HL-60 (cell line): ENCODE measurements around the gene PNMA6F.
"Not testable (repeated sequence)": the region's sequence is repeated elsewhere in the genome, so short reads cannot be mapped to it uniquely, and the experiment has no call there.

Source experiments
- DNase-seq, 2 experiments: peaks; one replicate each; pipeline ENCODE4 v3.0.0-alpha.2; 2010 to 2020; ENCODE audit warnings: low read depth in 1 of 2, low spot score in 1 of 2
- H3K27ac ChIP-seq: fragments of 250-450 bp; sonication (Bioruptor Pico); replicated peaks from 2 replicates; pipeline ENCODE4 v1.5.1; 2020; ENCODE audit warnings: mild to moderate bottlenecking, moderate library complexity
- H3K27me3 ChIP-seq: fragments of 250-450 bp; sonication (Bioruptor Pico); 2 replicates; pipeline ENCODE4 v1.5.1; 2021; ENCODE audit warnings: mild to moderate bottlenecking, moderate library complexity; ENCODE audit not compliant: insufficient read depth, poor library complexity, severe bottlenecking
- H3K4me3 ChIP-seq: replicated peaks from 2 replicates; pipeline ENCODE4 v1.5.1; 2011; ENCODE audit warnings: mild to moderate bottlenecking, control low read depth, low read length; ENCODE audit not compliant: insufficient read depth
- GABPA ChIP-seq: IDR thresholded peaks from 2 replicates; pipeline ENCODE4 v1.6.1; 2012; ENCODE audit warnings: low read depth
- POLR2AphosphoS5 ChIP-seq: IDR thresholded peaks from 2 replicates; pipeline ENCODE4 v1.6.1; 2012; ENCODE audit warnings: low read depth
- SPI1 ChIP-seq: IDR thresholded peaks from 2 replicates; pipeline ENCODE4 v1.6.1; 2012; ENCODE audit warnings: low read depth, mild to moderate bottlenecking, borderline replicate concordance
- TF ChIP-seq, protein P1 (sequence below): IDR thresholded peaks from one replicate; pipeline ENCODE4 v1.5.1; 2011; ENCODE audit warnings: low read length, control low read depth, inconsistent platforms; ENCODE audit not compliant: insufficient read depth
- TF ChIP-seq, protein P2 (sequence below): IDR thresholded peaks from 2 replicates; pipeline ENCODE4 v1.6.1; 2012; ENCODE audit warnings: low read depth; ENCODE audit not compliant: insufficient replicate concordance

The PNMA6F gene

DNA sequence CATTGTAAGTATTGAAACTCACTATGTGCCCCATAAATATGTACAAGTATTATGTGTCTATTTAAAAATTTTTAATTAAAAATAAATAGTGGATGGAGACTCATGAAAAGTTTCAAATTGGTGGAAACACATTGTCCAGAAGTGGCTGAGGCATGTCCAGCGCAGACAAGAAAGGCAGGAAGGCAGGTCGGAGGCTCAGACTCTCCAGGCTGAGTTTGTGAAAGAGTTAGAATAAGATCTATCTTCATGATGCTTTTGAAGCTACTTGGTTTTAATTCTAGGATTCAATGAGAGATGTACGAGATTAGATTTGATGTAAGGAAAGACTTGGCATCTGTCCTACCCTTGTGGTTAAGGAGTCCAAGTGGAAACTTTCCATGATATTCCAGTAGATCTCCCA lies 19.8 kb downstream of the PNMA6F start:
- Histone ChIP-seq H3K27ac (no peak overlapping the region), H3K27me3 (peaks cover 4% of the 10 kb centered on the region), H3K4me3 (no peak overlapping the region)
- TF ChIP-seq SPI1, result no peak
- no peak for TF ChIP-seq POLR2AphosphoS5
- no peak for TF ChIP-seq GABPA
- TF ChIP-seq, protein P1, sequence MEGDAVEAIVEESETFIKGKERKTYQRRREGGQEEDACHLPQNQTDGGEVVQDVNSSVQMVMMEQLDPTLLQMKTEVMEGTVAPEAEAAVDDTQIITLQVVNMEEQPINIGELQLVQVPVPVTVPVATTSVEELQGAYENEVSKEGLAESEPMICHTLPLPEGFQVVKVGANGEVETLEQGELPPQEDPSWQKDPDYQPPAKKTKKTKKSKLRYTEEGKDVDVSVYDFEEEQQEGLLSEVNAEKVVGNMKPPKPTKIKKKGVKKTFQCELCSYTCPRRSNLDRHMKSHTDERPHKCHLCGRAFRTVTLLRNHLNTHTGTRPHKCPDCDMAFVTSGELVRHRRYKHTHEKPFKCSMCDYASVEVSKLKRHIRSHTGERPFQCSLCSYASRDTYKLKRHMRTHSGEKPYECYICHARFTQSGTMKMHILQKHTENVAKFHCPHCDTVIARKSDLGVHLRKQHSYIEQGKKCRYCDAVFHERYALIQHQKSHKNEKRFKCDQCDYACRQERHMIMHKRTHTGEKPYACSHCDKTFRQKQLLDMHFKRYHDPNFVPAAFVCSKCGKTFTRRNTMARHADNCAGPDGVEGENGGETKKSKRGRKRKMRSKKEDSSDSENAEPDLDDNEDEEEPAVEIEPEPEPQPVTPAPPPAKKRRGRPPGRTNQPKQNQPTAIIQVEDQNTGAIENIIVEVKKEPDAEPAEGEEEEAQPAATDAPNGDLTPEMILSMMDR, result no peak
- TF ChIP-seq, protein P2, sequence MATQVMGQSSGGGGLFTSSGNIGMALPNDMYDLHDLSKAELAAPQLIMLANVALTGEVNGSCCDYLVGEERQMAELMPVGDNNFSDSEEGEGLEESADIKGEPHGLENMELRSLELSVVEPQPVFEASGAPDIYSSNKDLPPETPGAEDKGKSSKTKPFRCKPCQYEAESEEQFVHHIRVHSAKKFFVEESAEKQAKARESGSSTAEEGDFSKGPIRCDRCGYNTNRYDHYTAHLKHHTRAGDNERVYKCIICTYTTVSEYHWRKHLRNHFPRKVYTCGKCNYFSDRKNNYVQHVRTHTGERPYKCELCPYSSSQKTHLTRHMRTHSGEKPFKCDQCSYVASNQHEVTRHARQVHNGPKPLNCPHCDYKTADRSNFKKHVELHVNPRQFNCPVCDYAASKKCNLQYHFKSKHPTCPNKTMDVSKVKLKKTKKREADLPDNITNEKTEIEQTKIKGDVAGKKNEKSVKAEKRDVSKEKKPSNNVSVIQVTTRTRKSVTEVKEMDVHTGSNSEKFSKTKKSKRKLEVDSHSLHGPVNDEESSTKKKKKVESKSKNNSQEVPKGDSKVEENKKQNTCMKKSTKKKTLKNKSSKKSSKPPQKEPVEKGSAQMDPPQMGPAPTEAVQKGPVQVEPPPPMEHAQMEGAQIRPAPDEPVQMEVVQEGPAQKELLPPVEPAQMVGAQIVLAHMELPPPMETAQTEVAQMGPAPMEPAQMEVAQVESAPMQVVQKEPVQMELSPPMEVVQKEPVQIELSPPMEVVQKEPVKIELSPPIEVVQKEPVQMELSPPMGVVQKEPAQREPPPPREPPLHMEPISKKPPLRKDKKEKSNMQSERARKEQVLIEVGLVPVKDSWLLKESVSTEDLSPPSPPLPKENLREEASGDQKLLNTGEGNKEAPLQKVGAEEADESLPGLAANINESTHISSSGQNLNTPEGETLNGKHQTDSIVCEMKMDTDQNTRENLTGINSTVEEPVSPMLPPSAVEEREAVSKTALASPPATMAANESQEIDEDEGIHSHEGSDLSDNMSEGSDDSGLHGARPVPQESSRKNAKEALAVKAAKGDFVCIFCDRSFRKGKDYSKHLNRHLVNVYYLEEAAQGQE, result no peak
- DNase-seq, result no peak

GRCh38 chrX:153299855-153300254 lies 21.7 kb downstream of the PNMA6F start:
- Histone ChIP-seq H3K4me3 (no peak overlapping the region), H3K27me3 (peaks cover 4% of the 10 kb centered on the region), H3K27ac (no peak overlapping the region)
- TF ChIP-seq POLR2AphosphoS5, result no peak
- DNase-seq, result no peak

GRCh38 chrX:153297376-153297775 lies 24.2 kb downstream of the PNMA6F start:
- Histone ChIP-seq H3K27me3 (peaks cover 4% of the 10 kb centered on the region), H3K27ac (no peak overlapping the region), H3K4me3 (no peak overlapping the region)
- TF ChIP-seq POLR2AphosphoS5, result no peak
- no peak for DNase-seq

DNA sequence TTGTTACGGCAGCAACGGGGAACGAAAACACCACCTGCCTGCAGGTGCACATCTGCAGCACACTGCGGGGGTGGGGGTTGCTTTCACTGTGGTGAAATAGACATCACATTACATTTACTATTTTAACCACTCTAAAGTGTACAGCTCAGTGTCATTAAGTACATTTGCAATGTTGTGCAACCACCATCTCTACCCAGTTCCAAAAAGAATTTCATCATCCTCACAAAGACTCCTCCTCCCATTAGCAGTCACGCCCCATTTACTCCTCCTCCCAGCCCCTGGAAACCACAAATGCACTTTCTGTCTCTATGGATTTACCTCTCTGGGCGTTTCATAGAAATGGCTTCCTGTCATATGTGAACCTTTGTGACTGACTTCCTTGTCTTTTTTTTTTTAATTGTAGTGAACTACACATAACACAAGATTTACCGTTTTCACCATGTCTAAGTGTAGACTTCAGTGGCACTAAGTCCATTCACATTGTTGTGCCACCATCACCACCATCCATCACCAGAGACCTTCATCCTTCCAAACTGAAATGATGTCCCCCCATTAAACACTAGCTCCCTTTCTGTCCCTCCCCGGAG lies 28.0 kb downstream of the PNMA6F start:
- DNase-seq, H3K27me3 ChIP-seq, H3K27ac ChIP-seq, H3K4me3 ChIP-seq: not testable (repeated sequence)

- DNase-seq, H3K27ac ChIP-seq, H3K4me3 ChIP-seq, H3K27me3 ChIP-seq: not testable (repeated sequence)
Observed at GRCh38 chrX:153288807-153289206, 32.8 kb downstream of the PNMA6F start.

DNA sequence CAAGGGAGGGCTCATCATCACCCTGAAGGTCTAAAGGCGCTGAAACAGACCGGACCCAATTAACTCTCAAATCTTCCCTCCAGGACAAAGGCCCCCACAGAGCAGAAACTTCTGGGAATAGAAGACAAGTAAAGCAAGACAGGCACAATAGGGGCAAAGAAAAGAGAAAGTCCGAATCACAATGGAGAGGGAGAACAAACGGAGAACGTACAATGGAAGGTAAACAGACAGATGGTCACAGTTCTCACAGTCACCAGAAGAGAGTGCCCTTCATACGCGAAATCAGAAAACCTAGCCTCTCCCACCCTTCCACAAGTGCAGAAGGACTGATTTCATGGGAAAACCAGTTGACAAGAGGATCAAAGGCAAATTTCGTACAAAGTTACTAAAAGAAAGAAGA lies 35.9 kb downstream of the PNMA6F start:
- not testable (repeated sequence) for H3K4me3 ChIP-seq, H3K27me3 ChIP-seq, H3K27ac ChIP-seq, DNase-seq

DNA sequence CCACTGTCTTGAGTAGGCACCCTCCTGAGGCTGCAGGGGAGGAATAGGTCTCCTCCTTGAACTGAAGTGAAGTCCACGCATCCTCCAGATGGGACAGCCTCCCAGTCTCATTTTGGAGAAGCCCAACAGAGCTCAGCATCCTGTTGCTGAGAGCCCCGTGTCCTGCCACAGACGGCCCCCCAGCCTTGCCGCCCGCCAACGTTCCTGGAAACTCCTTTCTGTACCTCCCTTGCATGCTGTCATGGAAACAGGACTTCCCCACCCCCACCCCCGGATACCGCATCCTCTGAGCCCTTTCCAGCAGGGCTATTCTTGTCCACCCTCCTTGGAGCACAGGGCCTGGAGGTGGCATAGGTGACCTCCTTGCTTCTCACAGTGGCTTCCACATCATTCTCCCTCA lies 37.6 kb downstream of the PNMA6F start:
- H3K27ac ChIP-seq, H3K4me3 ChIP-seq, H3K27me3 ChIP-seq, DNase-seq: not testable (repeated sequence)

DNA sequence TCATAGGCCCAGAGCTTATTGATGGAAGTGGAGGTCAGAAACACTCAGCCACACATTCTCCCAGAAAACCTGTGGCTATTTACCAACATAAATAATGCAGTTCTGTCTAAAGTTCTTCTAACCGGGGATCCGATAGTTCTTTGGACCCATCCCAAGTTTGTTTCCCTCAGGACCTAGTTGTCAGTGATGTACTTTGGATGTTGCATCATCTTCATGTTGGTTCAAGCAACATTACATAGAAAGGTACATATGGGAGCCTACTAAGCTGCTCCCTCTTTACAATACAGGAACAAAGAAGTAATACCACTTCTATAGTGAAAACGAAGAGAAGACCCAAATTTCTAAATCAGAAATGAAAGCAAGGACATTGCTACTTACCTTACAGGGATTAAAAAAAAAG lies 39.8 kb downstream of the PNMA6F start:
- H3K4me3 ChIP-seq, H3K27me3 ChIP-seq, H3K27ac ChIP-seq, DNase-seq: not testable (repeated sequence)

GRCh38 chrX:153279304-153279703 lies 42.3 kb downstream of the PNMA6F start:
- H3K27ac ChIP-seq, DNase-seq, H3K4me3 ChIP-seq, H3K27me3 ChIP-seq: not testable (repeated sequence)

DNA sequence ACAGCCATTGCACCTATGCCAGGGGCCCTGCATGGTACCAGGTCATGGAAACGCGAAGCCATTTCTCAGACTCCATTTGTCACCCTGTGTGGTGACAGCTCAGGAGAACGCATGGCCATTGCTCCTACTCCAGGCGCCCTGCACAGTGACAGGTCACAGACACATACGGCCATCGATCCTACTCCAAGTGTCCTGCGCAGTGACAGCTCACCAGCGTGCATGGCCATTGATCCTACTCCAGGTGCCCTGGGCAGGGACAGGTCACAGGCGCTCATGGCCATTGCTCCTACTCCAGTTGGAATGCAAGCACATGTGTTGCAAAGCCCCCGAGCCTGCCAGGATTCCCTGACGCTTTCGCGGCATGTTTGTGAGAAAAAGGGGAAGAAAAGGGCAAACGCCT lies 45.5 kb downstream of the PNMA6F start:
- H3K27ac ChIP-seq, H3K4me3 ChIP-seq, H3K27me3 ChIP-seq, DNase-seq: not testable (repeated sequence)

DNA sequence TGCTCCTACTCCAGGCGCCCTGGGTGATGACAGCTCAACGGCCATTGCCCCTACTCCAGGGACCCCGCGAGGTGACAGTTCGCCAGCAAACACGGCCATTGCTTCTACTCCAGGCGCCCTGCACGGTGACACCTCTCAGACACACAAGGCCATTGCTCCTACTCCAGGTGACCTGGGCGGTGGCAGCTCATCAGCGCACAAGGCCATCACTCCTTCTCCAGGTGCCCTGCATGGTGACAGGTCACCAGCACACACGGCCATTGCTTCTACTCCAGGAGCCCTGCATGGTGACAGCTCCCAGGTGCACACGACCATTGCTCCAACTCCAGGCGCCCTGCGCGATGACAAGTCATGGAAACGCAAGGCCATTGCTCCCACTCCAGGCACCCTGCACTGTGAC lies 46.1 kb downstream of the PNMA6F start:
- not testable (repeated sequence) for H3K27ac ChIP-seq, H3K4me3 ChIP-seq, DNase-seq, H3K27me3 ChIP-seq

- not testable (repeated sequence) for DNase-seq, H3K27ac ChIP-seq, H3K27me3 ChIP-seq, H3K4me3 ChIP-seq
Observed at GRCh38 chrX:153272584-153272983, 49.0 kb downstream of the PNMA6F start.
